Endothelial cell (in vitro differentiated cells): ENCODE results near the gene MACROD2. TPM values are rescaled to one million over a fixed set of nuclear protein-coding genes. Genes with fewer than 3 reads are reported as not detected.
"Not testable (repeated sequence)": the region's sequence is repeated elsewhere in the genome, so short reads cannot be mapped to it uniquely, and the experiment has no call there.

ENCODE experiments used
- DNase-seq: peaks from one replicate; pipeline ENCODE4 v3.0.0; 2021; ENCODE audit warnings: low spot score
- H3K27ac Mint-ChIP-seq: one replicate; pipeline ENCODE4 v1.8.0; 2021; ENCODE audit warnings: mixed read lengths, inconsistent platforms; ENCODE audit not compliant: unreplicated experiment
- H3K27me3 Mint-ChIP-seq: one replicate; pipeline ENCODE4 v1.8.0; 2021; ENCODE audit warnings: mild to moderate bottlenecking, moderate library complexity, mixed read lengths, inconsistent platforms; ENCODE audit not compliant: unreplicated experiment
- H3K36me3 Mint-ChIP-seq: one replicate; pipeline ENCODE4 v1.8.0; 2021; ENCODE audit warnings: mild to moderate bottlenecking, low read depth, mixed read lengths, inconsistent platforms; ENCODE audit not compliant: unreplicated experiment
- H3K4me1 Mint-ChIP-seq: one replicate; pipeline ENCODE4 v1.8.0; 2021; ENCODE audit warnings: mild to moderate bottlenecking, mixed read lengths, inconsistent platforms; ENCODE audit not compliant: unreplicated experiment
- H3K4me3 Mint-ChIP-seq: one replicate; pipeline ENCODE4 v1.8.0; 2021; ENCODE audit warnings: mild to moderate bottlenecking, mixed read lengths, inconsistent platforms; ENCODE audit not compliant: unreplicated experiment
- H3K9me3 Mint-ChIP-seq: one replicate; pipeline ENCODE4 v1.8.0; 2021; ENCODE audit warnings: mixed read lengths, inconsistent platforms; ENCODE audit not compliant: unreplicated experiment
- CTCF ChIP-seq: fragments of 200-600 bp; sonication (generic); IDR thresholded peaks from one replicate; pipeline ENCODE4 v1.5.0; 2021; ENCODE audit warnings: antibody characterized with exemption; ENCODE audit not compliant: unreplicated experiment
- total RNA-seq: library from RNA; stranded (reverse); fragmentation: NEBNext Ultra II Directional; extraction: Animal tissue kit (Norgen Biotek cat#: 25700); gene quantifications from one replicate; pipeline ENCODE4 v1.2.1, GENCODE V29; 2021; ENCODE audit not compliant: unreplicated experiment

Gene MACROD2
- total RNA-seq, 1 donor from 2014 or later: 6.4 TPM

GRCh38 chr20:15005300-15005986 is 1010.1 kb downstream of the MACROD2 start:
- peaks cover 2% of the 10 kb centered on the region for H3K27me3 Mint-ChIP-seq
- H3K4me1 Mint-ChIP-seq: no peaks in the 10 kb centered on the region
- TF ChIP-seq CTCF: no peak
- H3K4me3 Mint-ChIP-seq: no peak overlapping the region
- H3K27ac Mint-ChIP-seq: no peak overlapping the region
- H3K36me3 Mint-ChIP-seq: no peaks in the 10 kb centered on the region
- H3K9me3 Mint-ChIP-seq: no peaks in the 10 kb centered on the region
- DNase-seq: no peak

GRCh38 chr20:15011631-15012030 is 1016.3 kb downstream of the MACROD2 start:
- H3K27me3 Mint-ChIP-seq: peaks cover 3% of the 10 kb centered on the region
- no peak overlapping the region for H3K4me3 Mint-ChIP-seq
- H3K36me3 Mint-ChIP-seq: no peaks in the 10 kb centered on the region
- DNase-seq: no peak
- peaks cover 7% of the 10 kb centered on the region for H3K4me1 Mint-ChIP-seq
- no peak overlapping the region for H3K27ac Mint-ChIP-seq
- H3K9me3 Mint-ChIP-seq: no peaks in the 10 kb centered on the region
- no peak for TF ChIP-seq CTCF

- Mint-ChIP-seq H3K27me3 (peaks cover 3% of the 10 kb centered on the region), H3K4me3 (no peak overlapping the region), H3K36me3 (no peaks in the 10 kb centered on the region), H3K9me3 (no peaks in the 10 kb centered on the region), H3K4me1 (peaks cover 7% of the 10 kb centered on the region), H3K27ac (no peak overlapping the region)
- no peak for DNase-seq
- no peak for TF ChIP-seq CTCF
These were observed 1017.2 kb downstream of the MACROD2 start for GRCh38 chr20:15012566-15012965.

GRCh38 chr20:15016875-15017274 is 1021.6 kb downstream of the MACROD2 start:
- not testable (repeated sequence) for DNase-seq, H3K9me3 Mint-ChIP-seq, H3K27me3 Mint-ChIP-seq, H3K4me1 Mint-ChIP-seq, H3K36me3 Mint-ChIP-seq, H3K4me3 Mint-ChIP-seq, H3K27ac Mint-ChIP-seq

- H3K36me3 Mint-ChIP-seq: no peaks in the 10 kb centered on the region
- H3K4me1 Mint-ChIP-seq: no peaks in the 10 kb centered on the region
- no peak for TF ChIP-seq CTCF
- no peak for DNase-seq
- no peaks in the 10 kb centered on the region for H3K9me3 Mint-ChIP-seq
- H3K27ac Mint-ChIP-seq: no peak overlapping the region
- H3K4me3 Mint-ChIP-seq: no peak overlapping the region
- no peaks in the 10 kb centered on the region for H3K27me3 Mint-ChIP-seq
These were observed 1023.6 kb downstream of the MACROD2 start for GRCh38 chr20:15018966-15019365.
